Transverse colon (tissue), 4 donors: ENCODE data around the gene TECPR2. TPM values are rescaled to one million over a fixed set of nuclear protein-coding genes. Genes with fewer than 3 reads are reported as not detected.

ENCODE experiments used
- DNase-seq: peaks from one replicate; pipeline ENCODE4 v3.0.0-alpha.2; 2019
- H3K27ac ChIP-seq, 4 donors: fragments of 200-600 bp; sonication (generic); 2 replicates each; pipeline ENCODE4 v1.5.1; 2016 to 2018; ENCODE audit warnings: inconsistent platforms in 4 of 4
- H3K27me3 ChIP-seq: fragments of 200-600 bp; sonication (generic); 2 replicates; pipeline ENCODE4 v1.5.1; 2017; ENCODE audit warnings: inconsistent platforms
- H3K36me3 ChIP-seq, 4 donors: fragments of 200-600 bp; sonication (generic); 2 replicates each; pipeline ENCODE4 v1.5.1; 2017 to 2019; ENCODE audit warnings: inconsistent platforms in 4 of 4
- H3K4me1 ChIP-seq, 4 donors: fragments of 200-600 bp; sonication (generic); 2 replicates each; pipeline ENCODE4 v1.5.1; 2017 to 2020; ENCODE audit warnings: inconsistent platforms in 4 of 4
- H3K4me3 ChIP-seq, 4 donors: fragments of 200-600 bp; sonication (generic); 1 replicate in 1 of 4; 2 replicates in 3 of 4; pipeline versions ENCODE4 v1.5.1 to v1.6.1; 2017 to 2019; ENCODE audit warnings: inconsistent platforms in 4 of 4
- H3K9me3 ChIP-seq, 2 donors: fragments of 200-600 bp; sonication (generic); 2 replicates each; pipeline ENCODE4 v1.5.1; 2017 to 2019; ENCODE audit warnings: inconsistent platforms in 2 of 2
- EP300 ChIP-seq: sonication (generic); formaldehyde crosslinking; IDR thresholded peaks from one replicate; pipeline ENCODE4 v1.6.1; 2017; ENCODE audit warnings: antibody characterized with exemption, low read depth
- POLR2A ChIP-seq: fragments of 450-650 bp; IDR thresholded peaks from one replicate; pipeline ENCODE4 v1.6.1; 2016; ENCODE audit warnings: antibody characterized with exemption, mild to moderate bottlenecking, moderate library complexity
- POLR2AphosphoS5 ChIP-seq, 3 donors: sonication (generic); formaldehyde crosslinking; IDR thresholded peaks; one replicate each; pipeline ENCODE4 v1.6.1; 2016; ENCODE audit warnings: antibody characterized with exemption in 3 of 3
- WGBS, 2 donors: methylation state at CpG; one replicate each; pipeline ENCODE4 v1.1.5; 2018; ENCODE audit warnings: low coverage in 1 of 2; 5-methylcytosine and 5-hydroxymethylcytosine counted together
- in situ Hi-C, 4 donors: fragments of 200-750 bp; cut with MboI; loops; one replicate each; pipeline versions ENCODE4 v1.15.0 to v1.15.1; 2017; ENCODE audit warnings: low sequenced_read_pairs in 3 of 4, low pct_ligation_motif_present in 1 of 4, low pct_unique_long_range_greater_than_20kb in 1 of 4
- intact Hi-C: fragments of 100-400 bp; cut with DNase I; formaldehyde crosslinking; loops from one replicate; pipeline ENCODE4 v1.15.1; 2023; ENCODE audit warnings: low total_unique reads
- total RNA-seq, 4 donors: library from RNA; depleted of rRNA; stranded (reverse); fragments of >200 nt; gene quantifications; one replicate each; pipeline ENCODE4 v1.1.0, GENCODE V29; 2016
- TF ChIP-seq, protein P1 (sequence below), 5 experiments: fragments of 200-600 bp in 3 of 5; fragments of 450-650 bp in 2 of 5; sonication (generic) in 3 of 5; IDR thresholded peaks; 1 replicate in 2 of 5; 2 replicates in 3 of 5; pipeline ENCODE4 v1.5.1; 2016 to 2017; ENCODE audit warnings: antibody characterized with exemption in 5 of 5, inconsistent platforms in 3 of 5, mild to moderate bottlenecking in 2 of 5, moderate library complexity in 1 of 5

Gene TECPR2
- total RNA-seq, 4 donors from 2014 or later: 12.6 to 47.4 (median 17.9) TPM

DNA sequence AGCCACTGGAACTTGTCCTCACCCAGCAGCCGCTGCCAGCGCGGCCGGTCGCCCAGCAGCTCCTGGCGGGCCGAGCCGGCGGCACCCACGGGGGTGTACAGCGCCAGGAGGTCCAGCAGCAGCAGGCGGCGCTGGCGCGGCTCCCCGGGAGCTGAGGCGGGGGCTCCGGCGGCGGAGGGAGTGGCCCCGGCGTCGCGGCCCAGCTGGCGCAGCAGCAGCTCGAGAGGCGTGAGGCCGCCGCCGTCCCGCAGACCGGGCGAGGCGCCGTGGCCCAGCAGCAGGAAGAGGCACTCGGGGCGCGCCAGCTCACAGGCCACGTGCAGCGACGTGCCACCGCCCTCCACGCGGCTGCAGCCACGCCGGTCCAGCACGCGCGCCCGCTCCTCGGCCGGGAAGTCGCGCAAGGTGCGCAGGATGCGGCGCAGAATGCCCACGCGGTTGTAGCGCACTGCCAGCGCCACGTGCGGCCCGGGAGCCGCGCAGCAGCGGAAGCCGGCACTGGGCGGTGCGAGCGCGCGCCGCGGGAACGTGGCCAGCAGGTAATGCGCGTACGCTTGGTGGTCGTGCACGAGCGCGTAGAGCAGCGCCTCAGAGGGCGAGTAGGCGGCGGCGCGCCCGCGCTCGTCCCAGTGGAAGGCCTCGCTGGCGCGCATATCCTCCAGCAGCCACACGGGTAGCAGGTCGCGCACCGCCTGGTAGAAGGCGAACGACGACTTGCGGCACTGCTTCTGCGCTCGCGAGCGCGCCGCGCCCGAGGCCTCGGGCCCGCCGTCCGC is 144.5 kb downstream of the TECPR2 start:
- intact Hi-C loops: no loop called here
- Histone ChIP-seq H3K27ac (no peak overlapping the region), H3K4me1 (peaks cover 14 to 40% (median 26%) of the 10 kb centered on the region in 4 donors), H3K4me3 (no peak overlapping the region), H3K36me3 (peaks cover 0 to 3% (median 0%) of the 10 kb centered on the region in 4 donors), H3K27me3 (no peaks in the 10 kb centered on the region), H3K9me3 (no peaks in the 10 kb centered on the region)
- WGBS, 2 donors: 94% methylated on average over 108 of the region's 115 CpGs; no CpG with 5 or more reads in 1 of the 2 donors
- in situ Hi-C loops: loop anchor here in 1 of 4 donors (25.0 kb wide), 1 partner anchor 145 kb away; the partner anchor contains the start of genes CINP and TECPR2
- no peak for DNase-seq
- TF ChIP-seq POLR2AphosphoS5 (IDR thresholded peaks at IDR 0.05) (no peak), POLR2A (no peak), EP300 (no peak)
- TF ChIP-seq, protein P1, sequence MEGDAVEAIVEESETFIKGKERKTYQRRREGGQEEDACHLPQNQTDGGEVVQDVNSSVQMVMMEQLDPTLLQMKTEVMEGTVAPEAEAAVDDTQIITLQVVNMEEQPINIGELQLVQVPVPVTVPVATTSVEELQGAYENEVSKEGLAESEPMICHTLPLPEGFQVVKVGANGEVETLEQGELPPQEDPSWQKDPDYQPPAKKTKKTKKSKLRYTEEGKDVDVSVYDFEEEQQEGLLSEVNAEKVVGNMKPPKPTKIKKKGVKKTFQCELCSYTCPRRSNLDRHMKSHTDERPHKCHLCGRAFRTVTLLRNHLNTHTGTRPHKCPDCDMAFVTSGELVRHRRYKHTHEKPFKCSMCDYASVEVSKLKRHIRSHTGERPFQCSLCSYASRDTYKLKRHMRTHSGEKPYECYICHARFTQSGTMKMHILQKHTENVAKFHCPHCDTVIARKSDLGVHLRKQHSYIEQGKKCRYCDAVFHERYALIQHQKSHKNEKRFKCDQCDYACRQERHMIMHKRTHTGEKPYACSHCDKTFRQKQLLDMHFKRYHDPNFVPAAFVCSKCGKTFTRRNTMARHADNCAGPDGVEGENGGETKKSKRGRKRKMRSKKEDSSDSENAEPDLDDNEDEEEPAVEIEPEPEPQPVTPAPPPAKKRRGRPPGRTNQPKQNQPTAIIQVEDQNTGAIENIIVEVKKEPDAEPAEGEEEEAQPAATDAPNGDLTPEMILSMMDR (IDR thresholded peaks at IDR 0.05): no peak

DNA sequence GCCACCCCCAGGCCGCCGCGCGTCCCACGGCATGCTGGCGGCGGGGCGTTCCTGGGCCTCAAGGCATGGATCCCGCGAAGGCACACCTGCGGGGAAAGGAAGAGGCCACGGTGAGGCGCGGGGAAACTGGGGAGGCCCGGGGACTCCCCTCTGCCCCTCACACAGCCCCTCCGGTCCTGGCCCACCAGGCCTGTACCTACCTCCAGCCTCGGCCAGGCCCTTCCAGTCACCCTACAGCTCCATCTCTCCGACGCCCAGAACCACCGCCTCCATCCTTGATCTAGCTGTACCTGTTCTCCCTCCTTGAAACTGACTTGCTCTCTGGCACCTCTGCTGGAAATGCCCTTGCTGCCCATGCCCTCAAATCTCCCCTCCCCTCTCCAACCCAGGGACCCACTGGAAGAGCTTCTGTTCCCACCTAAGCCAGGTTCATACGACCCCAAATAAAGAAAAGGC is 145.1 kb downstream of the TECPR2 start:
- Histone ChIP-seq H3K27ac (peak overlapping the region; percentile 83 to 95 (median 92)), H3K36me3 (peaks cover 0 to 3% (median 0%) of the 10 kb centered on the region in 4 donors), H3K4me3 (peak overlapping the region in 2 of 4 donors; percentile 61 to 69), H3K4me1 (peaks cover 14 to 43% (median 28%) of the 10 kb centered on the region in 4 donors), H3K9me3 (no peaks in the 10 kb centered on the region), H3K27me3 (no peaks in the 10 kb centered on the region)
- TF ChIP-seq POLR2A (no peak), EP300 (no peak)
- TF ChIP-seq, protein P1 (IDR thresholded peaks at IDR 0.05): peak in 3 of 5 experiments; percentile 15 to 36 (median 27)
- in situ Hi-C loops (loop anchor here in 1 of 4 donors (25.0 kb wide), 1 partner anchor 146 kb away; the partner anchor contains the start of genes CINP and TECPR2), intact Hi-C loops (no loop called here)
- WGBS, 2 donors: 82% methylated on average over 21 of the region's 21 CpGs; no CpG with 5 or more reads in 1 of the 2 donors
- DNase-seq: no peak

DNA sequence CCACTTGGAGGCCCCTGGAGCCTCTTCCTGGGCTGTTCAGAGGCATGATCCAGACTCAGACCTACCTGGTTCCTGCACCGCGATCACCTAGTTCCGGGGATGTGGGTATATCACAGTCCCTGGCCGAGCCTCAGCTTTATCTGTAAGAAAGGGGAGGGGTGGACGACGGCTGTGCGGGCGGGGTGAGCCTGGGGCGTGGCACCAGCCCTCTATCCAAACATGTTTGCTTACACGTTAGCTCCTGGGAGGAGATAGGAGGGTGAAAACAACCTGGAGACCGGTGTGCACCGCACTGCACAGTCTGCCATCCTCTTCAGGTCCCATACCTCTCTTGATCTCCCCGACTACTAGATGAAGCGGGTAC is 145.7 kb downstream of the TECPR2 start:
- in situ Hi-C loops: loop anchor here in 1 of 4 donors (25.0 kb wide), 1 partner anchor 146 kb away; the partner anchor contains the start of genes CINP and TECPR2
- peak; percentile 89 for DNase-seq
- Histone ChIP-seq H3K27ac (peak overlapping the region; percentile 83 to 95 (median 92)), H3K9me3 (no peaks in the 10 kb centered on the region), H3K4me1 (peaks cover 14 to 43% (median 28%) of the 10 kb centered on the region in 4 donors), H3K27me3 (no peaks in the 10 kb centered on the region), H3K4me3 (peak overlapping the region in 3 of 4 donors; percentile 45 to 69 (median 61)), H3K36me3 (peaks cover 0 to 3% (median 0%) of the 10 kb centered on the region in 4 donors)
- intact Hi-C loops: no loop called here
- TF ChIP-seq EP300: no peak
- TF ChIP-seq, protein P1 (IDR thresholded peaks at IDR 0.05): no peak
- peak; percentile 87 for TF ChIP-seq POLR2A
- TF ChIP-seq POLR2AphosphoS5 (IDR thresholded peaks at IDR 0.05): peak; percentile 69 to 89 (median 82)
- 51 to 68% methylated on average over 5 to 14 of the region's 14 CpGs for WGBS, 2 donors
